GM18520 (cell line): ENCODE data around the gene POFUT1.
"Not testable (repeated sequence)": the region's sequence is repeated elsewhere in the genome, so short reads cannot be mapped to it uniquely, and the experiment has no call there.

Experiments
- ATAC-seq: cut with Tn5 transposase; IDR thresholded peaks from one replicate; pipeline ENCODE4 v1.9.1; 2021; ENCODE audit not compliant: unreplicated experiment

Gene POFUT1

DNA sequence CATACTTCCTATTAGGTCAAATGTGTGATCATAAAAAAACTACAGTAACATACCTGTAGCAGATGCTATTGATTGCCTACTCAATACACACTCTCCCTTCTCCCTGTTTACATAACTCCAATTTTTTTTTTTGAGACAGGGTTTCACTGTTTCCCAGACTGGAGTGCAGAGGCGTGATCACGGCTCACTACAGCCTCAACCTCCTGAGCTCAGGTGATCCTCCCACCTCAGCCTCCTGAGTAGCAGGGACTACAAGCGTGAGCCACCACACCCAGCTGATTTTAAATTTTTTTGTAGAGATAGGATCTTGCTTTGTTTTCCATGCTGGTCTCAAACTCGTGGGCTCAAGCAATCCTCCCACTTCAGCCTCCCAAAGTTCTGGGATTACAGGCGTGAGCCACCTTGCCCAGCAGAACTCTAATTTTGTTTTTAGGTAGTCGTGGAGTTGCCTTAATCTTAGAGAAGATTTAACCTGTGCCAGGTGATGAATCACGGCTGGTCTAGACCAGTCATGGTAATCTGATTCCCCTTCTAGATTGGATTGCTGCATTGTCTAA is 55.8 kb downstream of the POFUT1 start:
- ATAC-seq = no peak

DNA sequence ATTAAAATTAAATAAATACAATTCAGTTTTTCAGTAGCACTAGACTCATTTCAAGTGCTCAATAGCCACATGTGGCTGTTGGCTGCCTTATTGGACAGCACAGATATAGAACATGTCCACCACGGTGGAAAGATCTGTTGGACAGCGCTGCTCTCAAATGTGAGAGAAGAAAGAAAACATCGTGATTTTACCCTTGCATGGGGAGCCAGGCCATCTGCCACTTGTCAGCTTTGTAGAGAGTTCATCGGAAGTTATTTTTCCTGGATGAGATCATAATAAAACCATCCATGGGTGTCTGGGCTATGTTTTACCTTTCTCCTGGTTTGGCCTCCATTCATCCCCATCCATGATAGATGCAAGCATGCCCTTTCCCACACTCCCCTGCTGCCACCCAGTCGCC is 63.9 kb downstream of the POFUT1 start:
- no peak for ATAC-seq

DNA sequence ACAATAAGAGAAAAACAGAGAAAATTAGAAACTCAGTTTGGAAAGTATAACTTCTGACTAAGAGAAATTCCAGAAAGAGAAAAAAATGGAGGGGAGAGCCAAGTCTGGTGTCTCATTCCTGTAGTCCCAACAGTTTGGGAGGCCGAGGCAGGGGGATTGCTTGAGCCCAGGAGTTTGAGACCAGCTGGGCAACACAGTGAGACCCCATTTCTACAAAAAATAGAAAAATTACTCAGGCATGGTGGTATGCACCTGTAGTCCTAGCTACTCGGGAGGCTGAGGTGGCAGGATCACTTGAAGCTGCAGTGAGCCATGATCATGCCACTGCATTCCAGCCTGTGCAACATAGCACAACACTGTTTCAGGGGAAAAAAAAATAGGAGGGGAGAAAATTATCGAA is 66.7 kb downstream of the POFUT1 start:
- no peak for ATAC-seq

DNA sequence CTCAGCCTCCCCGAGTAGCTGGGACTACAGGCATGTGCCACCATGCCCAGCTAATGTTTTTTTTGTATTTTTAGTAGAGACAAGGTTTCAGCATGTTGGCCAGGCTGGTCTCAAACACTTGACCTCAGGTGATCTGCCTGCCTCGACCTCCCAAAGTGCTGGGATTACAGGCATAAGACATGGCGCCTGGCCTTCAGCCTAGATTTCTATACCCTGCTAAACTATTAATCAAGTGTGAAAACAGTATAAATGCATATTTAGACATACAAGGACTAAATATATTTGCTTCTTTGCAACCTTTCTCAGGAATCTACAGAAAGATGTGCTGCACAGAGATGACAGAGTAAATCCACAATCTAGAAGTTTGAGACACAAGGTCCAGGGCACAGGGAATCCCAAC is 67.5 kb downstream of the POFUT1 start:
- not testable (repeated sequence) for ATAC-seq

DNA sequence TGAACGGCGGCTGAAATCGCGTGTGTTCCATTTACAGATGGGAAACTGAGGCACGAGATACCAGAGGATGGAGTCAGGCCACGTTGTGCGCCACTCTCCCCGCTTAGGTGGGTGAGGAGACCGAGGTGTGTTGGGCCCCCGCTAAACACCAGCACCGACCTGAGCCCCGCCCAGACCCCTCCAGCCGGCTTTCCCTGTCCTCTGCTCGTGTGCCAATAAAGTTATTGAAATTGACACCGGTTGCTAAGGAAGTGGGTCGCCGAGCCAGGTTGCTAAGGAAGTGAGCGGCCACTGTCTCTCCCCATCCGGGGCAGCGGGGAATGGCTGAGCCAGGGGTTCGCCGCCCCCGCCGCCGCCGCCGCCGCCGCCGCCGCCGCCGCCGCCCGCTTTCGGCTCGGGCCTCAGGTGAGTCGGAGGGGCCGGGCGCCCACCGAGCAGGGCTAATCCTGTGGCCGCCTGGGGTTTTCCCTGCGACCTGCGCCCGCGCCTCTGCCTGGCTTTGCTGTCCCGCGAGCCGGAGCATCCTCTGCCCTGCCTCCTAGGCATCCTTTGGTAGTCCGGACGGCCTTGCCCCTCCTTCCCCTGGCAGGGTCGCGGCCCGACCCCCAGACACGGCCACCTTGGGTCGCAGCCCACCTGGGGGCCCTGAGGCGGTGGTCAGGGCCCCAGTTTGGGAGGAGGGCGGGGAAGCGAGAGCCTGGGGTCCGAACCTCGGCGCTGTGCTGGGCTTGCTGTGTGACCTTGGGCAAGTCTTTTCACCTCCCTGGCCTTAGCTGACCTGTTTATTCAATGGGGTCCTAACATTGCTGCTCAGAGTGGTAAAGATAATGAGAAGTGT is 69.9 kb downstream of the POFUT1 start, which contains the start of gene KIF3B:
Gene KIF3B, plus strand, starts transcription at position 291 of the 838 bp plus-strand sequence. CDS start 32,127 bp downstream, outside the sequence.
- ATAC-seq = peak; percentile 63

DNA sequence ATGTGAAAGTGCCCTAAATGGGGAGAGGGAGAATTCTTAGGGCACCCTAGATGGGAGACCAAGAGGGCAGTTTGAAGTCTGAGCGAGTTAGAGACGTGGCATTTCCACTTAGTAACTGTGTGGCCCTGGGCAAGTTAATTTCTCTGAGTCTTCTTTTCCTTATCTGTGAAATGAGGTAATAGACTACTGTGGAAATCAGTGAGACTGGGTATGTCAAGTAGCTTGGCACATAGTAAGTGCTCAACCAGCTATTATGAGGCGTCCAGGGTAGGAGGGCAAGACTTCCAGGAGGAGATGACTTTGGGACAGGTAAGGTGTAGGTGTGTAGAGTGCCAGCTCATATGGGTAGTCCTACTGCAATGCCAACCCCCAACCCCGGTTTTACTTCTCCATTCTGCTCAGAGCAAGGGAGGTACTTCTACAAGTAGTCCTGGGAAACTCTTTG is 70.5 kb downstream of the POFUT1 start:
- peak; percentile 64 for ATAC-seq

DNA sequence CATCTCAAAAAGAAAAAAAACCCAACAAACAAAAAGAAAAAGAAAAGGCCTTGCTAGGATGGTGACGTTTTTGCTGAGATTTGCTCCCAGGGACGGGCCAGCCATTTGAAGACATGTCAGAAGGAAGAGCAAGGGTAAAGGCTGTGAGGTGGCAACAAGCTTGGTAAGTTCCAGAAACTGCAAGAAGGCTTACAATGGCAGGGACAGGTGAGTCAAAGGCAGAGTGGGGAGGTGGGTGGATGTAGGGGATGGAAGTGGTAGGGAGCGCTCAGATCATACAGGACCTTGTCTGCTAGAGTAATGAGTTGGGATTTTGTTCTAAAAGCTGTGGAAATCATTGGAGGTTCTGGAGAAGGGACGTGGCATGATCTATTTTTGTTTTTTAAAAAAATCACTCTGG is 74.0 kb downstream of the POFUT1 start:
- no peak for ATAC-seq

DNA sequence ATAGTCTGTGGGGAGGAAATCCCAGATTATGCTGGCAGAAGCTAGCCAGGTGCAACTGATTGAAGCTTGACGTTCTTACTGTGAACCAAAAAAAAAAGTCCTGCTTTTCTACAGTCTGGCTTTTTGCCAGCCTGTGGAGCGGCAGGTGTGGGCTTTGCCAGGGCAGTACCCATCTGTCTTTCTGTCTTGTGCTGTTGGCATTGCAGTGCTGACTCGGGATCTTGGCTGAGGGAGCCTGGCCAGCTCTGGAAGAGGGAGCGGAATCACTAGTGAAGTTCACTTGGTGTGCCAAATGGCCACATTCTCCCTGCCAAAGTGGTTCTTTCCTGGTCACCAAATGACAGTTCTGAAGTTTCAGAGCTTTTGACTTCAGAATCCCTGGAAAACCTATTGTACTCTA is 74.8 kb downstream of the POFUT1 start:
- ATAC-seq = no peak

DNA sequence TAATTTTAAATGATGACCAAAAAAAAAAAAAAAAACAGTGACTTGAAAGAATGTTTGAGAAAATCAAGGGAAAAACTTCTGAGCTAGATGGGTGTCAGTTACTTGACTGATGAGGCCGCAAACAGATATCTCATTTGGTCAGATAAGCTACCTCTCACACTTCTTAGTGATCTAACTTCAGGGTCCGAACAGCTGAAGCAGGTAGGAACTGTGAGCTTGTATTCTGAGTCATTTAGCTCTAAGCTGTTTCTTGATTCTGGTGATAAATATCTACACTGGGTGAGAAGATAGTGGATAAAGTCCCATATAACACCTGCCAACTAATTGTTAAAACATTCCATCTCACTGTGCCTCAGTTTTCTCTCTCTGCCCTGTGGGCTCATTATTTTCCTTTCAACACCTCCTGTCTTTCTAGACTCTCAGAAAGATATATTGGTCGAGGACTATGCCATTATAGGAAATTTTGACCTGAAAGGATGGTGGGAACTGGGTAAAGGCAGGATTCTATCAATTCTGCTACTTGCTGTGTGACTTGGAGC is 77.5 kb downstream of the POFUT1 start:
- peak; percentile 36 for ATAC-seq

DNA sequence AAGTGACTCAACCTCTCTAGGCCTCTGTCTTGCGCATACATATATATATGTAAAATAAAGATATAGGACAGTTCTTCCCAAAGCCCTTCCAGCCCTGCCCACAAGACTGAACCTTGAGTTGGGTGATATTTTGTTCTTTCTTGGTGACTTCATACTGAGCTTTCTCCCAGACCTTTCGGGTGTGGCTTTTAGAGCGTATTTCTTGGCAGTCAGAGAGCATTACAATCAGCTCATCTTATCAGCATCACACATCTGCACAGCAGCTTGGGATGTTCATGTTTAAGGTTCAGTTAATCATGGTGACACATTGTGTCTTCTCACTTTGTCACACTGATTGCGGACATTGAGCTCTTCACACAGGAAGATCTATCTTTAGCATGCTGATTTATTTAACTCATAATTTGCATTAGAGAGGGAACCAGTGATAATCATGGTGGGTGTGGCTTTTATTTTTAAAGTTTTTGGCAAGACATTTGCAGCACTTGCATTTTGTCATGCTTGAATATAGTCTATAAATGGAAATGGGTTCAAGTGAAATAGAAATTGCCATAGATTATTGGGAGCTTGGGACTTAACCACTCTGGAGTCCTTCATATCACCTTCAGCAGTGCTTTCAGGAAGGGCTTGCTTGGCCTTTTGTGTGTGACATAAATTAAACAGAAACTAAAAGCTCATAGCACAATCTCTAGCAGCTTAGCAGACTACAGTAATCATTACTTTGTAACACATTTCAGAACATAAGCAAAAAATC is 78.1 kb downstream of the POFUT1 start:
- ATAC-seq = peak; percentile 76

DNA sequence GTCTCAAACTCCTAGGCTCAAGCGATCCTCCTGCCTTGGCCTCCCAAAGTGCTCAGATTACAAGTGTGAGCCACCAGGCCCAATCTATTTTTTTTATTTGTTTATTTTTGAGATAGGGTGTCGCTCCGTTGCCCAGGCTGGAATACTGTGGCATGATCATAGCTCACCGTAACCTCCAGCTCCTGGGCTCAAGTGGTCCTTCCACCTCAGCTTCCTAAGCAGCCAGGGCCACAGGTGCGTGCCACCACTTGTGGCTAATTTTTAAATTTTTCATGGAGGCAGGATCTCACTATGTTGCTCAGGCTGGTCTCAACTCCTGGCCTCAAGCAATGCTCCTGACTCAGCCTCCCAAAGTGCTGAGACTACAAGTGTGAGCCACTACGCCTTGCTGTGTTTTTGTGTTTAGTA is 79.6 kb downstream of the POFUT1 start:
- no peak for ATAC-seq
